SK-N-MC (cell line): ENCODE results near the gene NPAS2.

Experiments
- EZH2 ChIP-seq: fragments of 200-600 bp; sonication (generic); IDR thresholded peaks from one replicate; pipeline ENCODE4 v1.6.1; 2017; ENCODE audit warnings: antibody characterized with exemption
- POLR2AphosphoS5 ChIP-seq: IDR thresholded peaks from 2 replicates; pipeline ENCODE4 v1.6.1; 2012; ENCODE audit warnings: mild to moderate bottlenecking, low read depth, low read length, borderline replicate concordance

DNA sequence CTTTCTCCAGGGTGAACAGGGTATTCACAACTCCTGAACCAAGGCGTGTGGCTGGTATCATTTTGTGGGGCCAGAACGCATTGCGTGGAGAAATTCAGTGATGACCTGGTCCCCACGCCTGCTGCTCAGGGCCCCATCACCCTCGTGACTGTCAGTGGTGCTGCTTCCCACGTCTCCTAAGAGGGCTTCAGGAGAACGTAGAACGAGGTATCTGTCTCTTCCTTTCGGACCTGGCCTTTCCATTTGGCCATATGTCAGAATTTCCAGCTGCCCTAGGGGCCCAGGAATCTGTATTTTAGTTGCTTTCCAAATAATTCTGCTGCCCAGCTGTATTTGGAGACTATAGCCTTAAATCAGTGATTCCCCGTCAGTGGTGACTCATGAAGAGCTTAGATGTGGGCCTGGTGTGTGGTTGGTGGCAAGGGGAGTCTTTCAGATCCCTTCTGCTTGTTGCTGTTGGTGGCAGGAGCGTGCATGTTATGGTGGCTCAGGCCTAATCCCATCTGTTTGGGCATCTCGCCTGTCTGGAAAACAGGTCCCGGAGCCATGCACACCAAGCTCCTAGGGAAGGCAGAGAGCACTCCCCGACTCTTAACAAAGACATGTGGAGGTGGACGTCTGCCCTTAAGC, 56.4 kb downstream of the NPAS2 start:
- TF ChIP-seq POLR2AphosphoS5: no peak
- TF ChIP-seq EZH2: no peak
